Measurements from ENCODE around the gene PITPNC1.
"Not testable (repeated sequence)": the region's sequence is repeated elsewhere in the genome, so short reads cannot be mapped to it uniquely, and the experiment has no call there.

Gene PITPNC1

GRCh38 chr17:67491009-67491680, 114.1 kb downstream of the PITPNC1 start:
- no peak for DNase-seq

GRCh38 chr17:67491681-67492024, 114.6 kb downstream of the PITPNC1 start:
- no peak for DNase-seq

GRCh38 chr17:67492251-67492740, 115.2 kb downstream of the PITPNC1 start:
- no peak for DNase-seq

GRCh38 chr17:67492824-67493517, 115.9 kb downstream of the PITPNC1 start:
- DNase-seq = no peak

GRCh38 chr17:67493812-67494211, 116.7 kb downstream of the PITPNC1 start:
- DNase-seq = no peak

GRCh38 chr17:67495534-67495933, 118.5 kb downstream of the PITPNC1 start:
- DNase-seq = not testable (repeated sequence)

- no peak for DNase-seq
Observed at GRCh38 chr17:67496286-67496685, 119.2 kb downstream of the PITPNC1 start.

GRCh38 chr17:67499685-67500084, 122.6 kb downstream of the PITPNC1 start:
- DNase-seq = no peak

GRCh38 chr17:67500261-67500660, 123.2 kb downstream of the PITPNC1 start:
- DNase-seq = no peak

- DNase-seq = no peak
Observed at GRCh38 chr17:67500677-67501300, 123.7 kb downstream of the PITPNC1 start.

- no peak for DNase-seq
Observed at GRCh38 chr17:67502151-67502550, 125.1 kb downstream of the PITPNC1 start.

GRCh38 chr17:67503184-67503583, 126.1 kb downstream of the PITPNC1 start:
- no peak for DNase-seq

GRCh38 chr17:67503739-67504138, 126.7 kb downstream of the PITPNC1 start:
- DNase-seq = no peak

- DNase-seq = no peak
Observed at GRCh38 chr17:67504182-67504581, 127.1 kb downstream of the PITPNC1 start.

GRCh38 chr17:67506966-67507365, 129.9 kb downstream of the PITPNC1 start:
- DNase-seq = no peak

GRCh38 chr17:67509390-67510287, 132.6 kb downstream of the PITPNC1 start:
- no peak for DNase-seq

- no peak for DNase-seq
Observed at GRCh38 chr17:67511012-67511411, 133.9 kb downstream of the PITPNC1 start.

- no peak for DNase-seq
Observed at GRCh38 chr17:67511804-67512203, 134.7 kb downstream of the PITPNC1 start.

GRCh38 chr17:67514998-67515397, 137.9 kb downstream of the PITPNC1 start:
- DNase-seq = no peak

GRCh38 chr17:67515490-67516083, 138.5 kb downstream of the PITPNC1 start:
- no peak for DNase-seq

- not testable (repeated sequence) for DNase-seq
Observed at GRCh38 chr17:67516571-67516970, 139.5 kb downstream of the PITPNC1 start.

GRCh38 chr17:67517325-67517724, 140.2 kb downstream of the PITPNC1 start:
- DNase-seq = no peak

GRCh38 chr17:67518876-67519275, 141.8 kb downstream of the PITPNC1 start:
- DNase-seq = no peak

Data from NCI-H524 treated with DMSO at 0.1 percent for 48 hours (cell line).